Glomerular endothelial cell (primary cell): ENCODE results near the gene KANSL3. TPM values are rescaled to one million over a fixed set of nuclear protein-coding genes. Genes with fewer than 3 reads are reported as not detected.
"Not testable (repeated sequence)": the region's sequence is repeated elsewhere in the genome, so short reads cannot be mapped to it uniquely, and the experiment has no call there.

Experiments used
- DNase-seq: peaks from one replicate; pipeline ENCODE4 v3.0.0-alpha.2; 2011; ENCODE audit warnings: low read depth, low spot score; ENCODE audit errors: extremely low read depth
- total RNA-seq: library from RNA; depleted of rRNA; stranded (reverse); fragments of >200 nt; gene quantifications from 2 replicates; pipeline ENCODE4 v1.2.3, GENCODE V29; 2015

KANSL3 gene
- 17.5 and 27.4 TPM in 2 replicates for total RNA-seq

DNA sequence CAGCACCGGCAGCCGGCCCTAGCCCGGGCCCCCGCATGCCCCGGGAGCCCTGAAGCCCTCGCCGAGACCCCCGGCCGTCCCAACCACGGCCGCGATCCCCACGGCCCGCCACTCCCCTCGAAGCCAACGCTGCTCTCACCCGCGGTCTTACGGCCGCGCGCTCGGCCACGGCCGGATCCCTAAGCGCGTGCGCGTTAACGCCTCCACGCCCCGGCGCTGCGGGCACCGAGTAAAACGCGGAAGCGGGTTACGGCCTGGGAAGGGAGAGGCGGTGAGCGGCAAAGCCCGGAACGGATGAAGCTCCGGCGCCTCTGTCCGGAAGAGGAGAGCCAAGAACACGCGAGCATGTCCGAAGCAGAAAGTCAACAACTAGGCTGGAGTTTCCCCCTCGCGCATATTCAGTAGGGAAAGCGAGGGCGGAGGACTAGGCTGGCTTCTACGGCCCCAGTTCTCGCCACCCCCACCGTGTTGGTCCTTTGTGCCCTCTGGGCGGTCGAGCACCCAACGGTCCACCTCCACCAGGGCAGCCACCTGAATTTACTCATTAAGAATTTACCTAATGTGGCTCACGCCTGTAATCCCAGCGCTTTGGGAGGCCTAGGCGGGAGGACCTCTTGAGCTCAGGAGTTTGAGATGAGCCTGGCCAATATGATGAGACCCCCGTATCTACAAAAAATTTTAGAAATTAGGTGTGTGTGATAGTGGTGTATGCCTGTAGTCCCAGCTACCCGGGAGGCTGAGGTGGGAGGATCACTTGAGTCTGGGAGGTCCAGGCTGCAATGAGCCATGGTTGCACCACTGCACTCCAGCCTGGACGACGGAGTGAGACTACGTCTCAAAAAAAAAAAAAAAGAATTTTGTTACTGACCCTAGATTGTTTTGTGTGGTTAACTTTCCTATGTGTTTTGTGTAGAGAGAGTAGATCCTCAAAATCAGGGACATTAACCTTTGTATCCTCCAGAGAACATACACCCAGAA, at the start of gene KANSL3:
Gene KANSL3, minus strand, starts transcription at position 169 of the 978 bp plus-strand sequence. CDS start 1,177 bp downstream, outside the sequence.
- DNase-seq: peak; percentile 55

DNA sequence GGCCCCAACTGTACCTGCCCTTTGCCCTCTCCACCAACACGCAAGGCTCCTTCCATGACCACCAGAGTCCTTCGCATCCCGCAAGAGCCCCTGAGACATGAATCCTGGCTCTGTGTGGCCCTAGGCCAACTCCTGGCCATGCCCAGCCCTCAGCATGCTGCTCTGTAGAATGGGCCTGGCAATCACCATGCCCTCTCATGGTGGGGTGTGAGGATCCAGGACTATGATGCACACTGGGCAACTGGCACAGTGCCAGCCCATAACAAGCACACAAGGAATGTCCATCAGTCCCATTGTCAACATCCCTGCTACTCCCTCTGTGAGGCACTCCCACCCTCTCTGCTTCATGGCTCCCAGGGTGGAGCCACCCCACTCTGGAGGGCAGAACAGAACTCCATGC, 49.2 kb upstream of the KANSL3 start:
- DNase-seq: no peak

DNA sequence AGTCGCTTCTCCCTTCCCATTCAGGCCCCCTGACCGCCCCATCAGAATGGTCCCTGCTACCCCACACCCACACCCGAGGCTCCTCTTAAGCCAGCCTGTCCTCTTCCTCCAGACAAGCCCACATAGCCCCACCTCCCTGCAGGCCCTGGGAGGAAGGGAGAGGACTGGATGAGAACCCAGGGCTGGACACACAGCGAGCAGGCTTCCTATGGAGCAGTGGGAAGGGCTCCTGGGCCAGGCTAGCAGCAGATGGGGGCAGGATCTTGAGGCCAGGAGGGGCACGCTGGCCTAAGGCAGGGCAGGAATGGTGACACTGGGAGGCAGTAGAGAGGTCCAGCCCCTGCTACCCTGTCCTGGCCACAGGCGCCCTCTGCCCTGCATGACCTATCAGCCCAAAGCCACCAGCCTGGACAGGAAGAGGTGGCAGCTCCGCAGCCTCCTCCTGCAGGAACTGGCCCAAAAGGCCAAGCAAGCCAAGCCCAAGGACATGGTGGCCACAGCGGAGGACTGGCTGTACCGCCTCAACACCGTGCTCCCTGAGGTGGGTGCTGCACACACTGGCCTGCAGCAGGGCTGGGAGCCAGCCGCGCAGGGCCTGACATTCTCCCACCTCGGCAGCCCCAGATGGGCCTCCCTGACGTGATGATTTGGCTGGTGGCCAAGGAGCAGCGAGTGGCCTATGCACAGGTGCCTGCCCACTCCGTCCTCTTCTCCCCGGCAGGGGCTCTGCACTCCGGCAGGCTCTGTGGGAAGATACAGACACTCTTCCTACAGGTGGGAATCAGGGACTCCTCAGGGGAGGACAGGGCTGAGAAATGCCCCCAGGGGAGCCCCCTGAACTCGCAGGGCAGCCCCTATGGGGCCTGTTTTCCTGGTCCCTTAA, 47.7 kb upstream of the KANSL3 start:
- no peak for DNase-seq

DNA sequence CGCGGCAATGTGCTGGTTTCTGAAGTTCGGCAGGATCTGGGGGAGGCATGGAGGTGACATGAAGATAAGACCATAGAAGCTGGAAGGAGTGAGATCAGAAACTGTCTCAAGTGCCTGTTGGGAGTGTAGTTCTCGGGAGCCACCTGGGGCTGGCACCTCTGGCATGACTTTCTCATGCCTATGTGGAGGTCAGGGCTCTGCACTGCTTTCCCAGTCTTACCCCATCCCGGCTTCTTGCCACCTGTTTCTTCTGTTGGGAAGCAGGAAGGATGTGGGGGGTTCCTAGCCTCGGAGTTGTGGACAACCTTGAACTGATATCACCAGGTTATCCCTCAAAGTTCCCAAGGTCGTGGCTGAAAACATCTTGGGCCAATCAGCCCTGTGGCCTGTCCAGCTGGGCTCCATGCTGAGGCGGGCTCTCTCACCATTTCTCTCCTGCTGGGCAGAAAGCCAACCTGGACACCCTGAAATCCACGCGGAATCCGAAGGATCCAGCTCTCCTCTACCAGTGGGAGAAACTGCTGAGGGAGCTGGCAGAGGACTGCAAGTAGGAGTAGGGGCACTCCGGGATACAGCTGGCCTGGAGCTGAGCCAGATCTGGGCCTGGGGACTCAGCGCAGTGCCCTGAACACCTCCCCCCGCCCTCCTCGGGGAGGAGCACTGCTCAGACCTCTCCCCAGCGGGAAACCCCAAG, 46.9 kb upstream of the KANSL3 start:
- DNase-seq: no peak

GRCh38 chr2:96683972-96684820, 46.1 kb upstream of the KANSL3 start:
- DNase-seq: no peak

- no peak for DNase-seq
Observed at GRCh38 chr2:96683307-96683706, 45.2 kb upstream of the KANSL3 start.

DNA sequence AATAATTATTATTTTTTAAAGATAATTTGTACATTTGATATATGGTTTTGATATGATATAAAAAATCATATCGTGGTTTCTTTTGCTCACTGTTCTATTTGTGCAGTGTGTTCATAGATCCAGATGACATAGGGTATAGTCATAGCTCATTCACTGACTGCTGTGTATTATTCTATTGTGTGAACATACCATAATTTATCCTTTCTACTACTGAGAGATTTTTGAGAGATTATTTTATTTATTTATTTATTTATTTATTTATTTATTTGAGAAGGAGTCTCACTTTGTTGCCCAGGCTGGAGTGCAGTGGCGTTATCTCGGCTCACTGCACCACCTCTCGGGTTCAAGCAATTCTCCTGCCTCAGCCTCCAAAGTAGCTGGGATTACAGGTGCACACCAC, 43.4 kb upstream of the KANSL3 start:
- no peak for DNase-seq

- DNase-seq: no peak
Observed at GRCh38 chr2:96680561-96681141, 42.5 kb upstream of the KANSL3 start.

DNA sequence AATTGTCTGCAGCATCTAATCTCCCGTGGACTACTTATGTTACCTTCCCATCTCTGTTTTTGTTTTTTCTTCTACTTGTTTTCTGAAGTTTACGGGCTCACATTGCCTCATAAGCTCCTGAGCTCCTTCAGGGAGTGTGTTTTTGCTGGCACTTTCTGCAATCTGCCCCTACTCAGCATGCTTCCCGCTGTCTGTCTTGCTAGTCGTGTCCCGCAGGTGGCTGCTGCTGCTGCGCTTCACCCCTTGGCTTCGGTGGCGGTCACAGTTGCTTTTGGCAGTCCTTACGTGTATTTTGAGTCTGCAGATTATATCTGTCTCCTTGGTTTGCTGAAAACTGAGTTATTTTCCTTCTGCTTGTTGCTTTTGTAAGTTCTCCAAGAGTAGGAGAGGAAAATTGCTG, 41.7 kb upstream of the KANSL3 start:
- no peak for DNase-seq

DNA sequence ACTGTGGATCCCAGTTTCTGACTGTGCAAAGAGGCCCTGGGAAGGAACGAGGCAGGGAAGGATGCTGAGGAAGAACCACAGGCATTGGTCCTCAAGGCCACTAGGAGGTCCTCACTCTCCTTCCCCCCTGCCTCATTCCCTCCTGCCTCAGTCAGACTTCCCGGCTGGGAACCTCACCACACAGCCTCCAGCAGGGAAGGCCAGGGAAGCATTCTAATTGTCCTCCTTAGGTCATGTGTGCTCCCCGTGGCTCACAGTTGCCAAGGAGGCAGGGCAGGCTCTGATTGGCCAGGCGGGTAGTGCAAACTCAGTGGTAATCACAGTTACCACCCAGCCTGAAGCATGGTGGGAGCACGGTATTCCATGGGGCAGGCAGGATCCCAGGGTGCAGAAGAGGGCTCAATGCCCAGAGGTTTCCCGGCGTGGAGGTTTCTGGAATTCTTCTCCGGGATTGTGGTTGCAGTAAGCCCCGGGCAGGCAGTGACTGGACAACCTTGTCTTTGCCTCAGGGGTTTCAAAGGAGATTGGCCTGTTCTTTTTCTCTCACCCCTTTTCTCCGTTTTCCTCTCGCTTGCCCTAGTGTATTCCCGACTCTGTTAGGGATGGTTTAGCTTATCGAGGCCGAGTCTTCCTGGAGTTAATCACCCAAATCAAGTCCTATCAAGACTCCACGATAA, 31.6 kb upstream of the KANSL3 start:
- no peak for DNase-seq

GRCh38 chr2:96668771-96669170, 30.7 kb upstream of the KANSL3 start:
- no peak for DNase-seq

DNA sequence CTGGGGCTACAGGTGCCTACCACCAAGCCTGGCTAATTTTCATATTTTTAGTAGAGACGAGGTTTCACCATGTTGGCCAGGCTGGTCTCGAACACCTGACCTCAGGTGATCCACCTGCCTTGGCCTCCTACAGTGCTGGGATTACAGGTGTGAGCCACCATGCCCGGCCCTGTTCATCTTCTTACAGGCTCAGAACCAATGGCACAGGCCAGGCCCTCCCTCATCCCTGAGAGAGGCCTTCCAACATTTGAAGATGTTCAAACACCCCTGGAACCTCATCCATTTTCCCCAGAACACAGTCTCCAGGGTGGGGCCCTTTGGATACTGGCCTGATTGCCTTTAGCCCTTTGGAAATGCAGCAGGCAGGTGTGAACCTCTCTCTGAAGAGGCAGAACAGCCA, 27.6 kb upstream of the KANSL3 start:
- DNase-seq: not testable (repeated sequence)

DNA sequence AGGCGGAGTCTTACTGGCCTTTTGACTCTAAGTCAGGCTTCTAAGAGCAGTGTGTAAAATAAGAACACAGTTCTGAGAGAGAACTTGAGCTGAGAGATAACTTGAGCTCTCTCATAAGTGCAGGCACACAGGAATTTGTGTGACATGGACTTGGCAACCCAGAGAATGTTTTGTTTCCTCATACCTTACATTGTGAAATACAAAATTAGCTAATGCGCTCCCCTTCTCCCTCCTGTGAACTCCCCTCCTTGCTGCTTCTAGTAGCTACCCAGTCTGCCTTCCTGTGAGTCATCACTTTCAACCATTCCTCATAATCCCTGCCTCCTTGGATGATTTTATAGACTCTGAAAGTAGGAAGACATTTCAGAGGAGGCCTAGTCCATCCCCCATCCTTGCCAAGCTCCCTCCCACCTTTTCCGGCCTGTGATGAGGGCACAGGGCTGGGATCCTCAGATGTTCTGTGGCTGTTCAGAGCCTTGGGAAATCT, 27.0 kb upstream of the KANSL3 start:
- peak; percentile 16 for DNase-seq

DNA sequence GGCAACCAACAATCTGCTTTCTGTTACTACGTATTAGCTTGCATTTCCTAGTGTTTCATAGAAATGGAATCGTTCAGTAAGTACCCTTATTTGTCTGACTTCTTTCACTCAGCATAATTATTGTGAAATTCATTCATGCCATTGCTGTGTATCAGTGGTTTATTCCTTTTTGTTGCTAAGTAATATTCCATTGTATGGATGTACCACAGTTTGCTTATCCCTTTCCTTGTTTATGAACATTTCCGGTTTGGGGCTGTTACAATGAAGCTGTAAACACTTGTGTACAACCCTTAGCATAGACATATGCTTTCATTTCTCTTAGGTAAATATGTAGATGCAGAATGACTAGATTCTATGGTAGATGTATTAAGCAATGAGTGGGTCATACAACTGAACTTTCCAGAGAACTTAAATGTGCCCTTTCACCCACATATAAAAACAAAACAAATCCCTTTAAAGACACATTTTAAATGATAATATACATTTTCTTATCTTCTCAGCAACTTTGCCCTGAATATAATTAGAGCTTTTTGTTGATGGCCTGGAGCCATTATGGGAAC, 26.3 kb upstream of the KANSL3 start:
- no peak for DNase-seq

- DNase-seq: no peak
Observed at GRCh38 chr2:96663829-96664228, 25.7 kb upstream of the KANSL3 start.

DNA sequence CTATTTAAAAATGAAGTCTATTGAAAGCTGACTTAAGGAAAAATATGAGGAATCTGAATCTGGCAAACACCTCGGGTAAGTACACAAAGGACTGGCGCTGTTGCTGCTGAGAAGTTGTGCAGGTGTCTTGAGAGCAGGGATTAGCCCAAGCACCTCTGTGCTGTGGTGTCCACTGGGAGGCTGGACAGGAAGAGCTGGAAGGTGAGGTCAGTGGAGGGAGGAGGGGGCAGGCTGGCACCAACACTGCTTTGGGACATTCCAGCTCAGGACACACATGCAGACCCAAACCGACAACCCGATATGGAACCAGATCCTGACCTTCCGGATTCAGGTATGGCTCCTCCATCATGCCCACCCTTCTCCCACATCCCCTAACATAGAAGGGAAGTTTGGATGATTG, 25.1 kb upstream of the KANSL3 start:
- DNase-seq: no peak

GRCh38 chr2:96662360-96662759, 24.2 kb upstream of the KANSL3 start:
- no peak for DNase-seq

GRCh38 chr2:96661324-96661723, 23.2 kb upstream of the KANSL3 start:
- no peak for DNase-seq

DNA sequence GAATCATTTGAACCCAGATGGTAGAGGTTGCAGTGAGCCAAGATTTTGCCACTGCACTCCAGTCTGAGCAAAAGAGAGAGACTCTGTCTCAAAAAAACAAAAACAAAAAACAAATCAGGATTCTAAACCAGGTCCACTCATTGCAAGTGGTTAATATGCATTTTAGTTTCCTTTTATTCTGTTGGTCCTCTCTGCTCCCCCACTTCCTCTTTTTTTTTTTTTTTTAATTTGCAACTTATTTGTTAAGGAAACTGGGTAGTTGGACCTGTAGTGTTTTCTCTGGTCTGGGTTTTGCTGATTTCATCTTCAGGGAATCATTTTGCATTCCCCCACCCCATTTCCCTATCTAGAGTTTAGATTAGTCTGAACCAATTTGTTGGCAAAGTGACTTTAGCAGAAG, 18.4 kb upstream of the KANSL3 start:
- no peak for DNase-seq
